MCF 10A (cell line): ENCODE data around the gene RPS19BP1. TPM values are rescaled to one million over a fixed set of nuclear protein-coding genes. Genes with fewer than 3 reads are reported as not detected.

Source experiments
- BruUV-seq: library from RNA; stranded (reverse); fragments of 400-500 nt; replicated peaks from 2 replicates; lab custom pipeline; 2021; lab: Mats Ljungman, UMichigan
- CTCF ChIA-PET: fragments of 300-600 bp; sonication (Branson Sonifier 250); formaldehyde crosslinking; extraction: SDS; loops from one replicate; lab custom pipeline; 2021; ENCODE audit warnings: antibody characterized with exemption, inconsistent platforms; lab: Yijun Ruan, JAX
- POLR2A ChIA-PET: fragments of 300-600, 350-650 bp; sonication (Branson Sonifier 250); formaldehyde crosslinking; extraction: SDS; loops from one replicate; lab custom pipeline; 2020; ENCODE audit warnings: antibody characterized with exemption, inconsistent platforms; lab: Yijun Ruan, JAX
- DNase-seq: peaks from one replicate; pipeline ENCODE4 v3.0.0-alpha.2; 2018; ENCODE audit not compliant: unreplicated experiment
- H3K27ac Mint-ChIP-seq: one replicate; pipeline ENCODE4 v1.8.0; 2022; ENCODE audit warnings: mild to moderate bottlenecking, low read depth, mixed read lengths; ENCODE audit not compliant: unreplicated experiment
- H3K27me3 Mint-ChIP-seq: one replicate; pipeline ENCODE4 v1.8.0; 2022; ENCODE audit warnings: mixed read lengths; ENCODE audit not compliant: insufficient read depth, unreplicated experiment
- H3K36me3 Mint-ChIP-seq: one replicate; pipeline ENCODE4 v1.8.0; 2022; ENCODE audit warnings: mild to moderate bottlenecking, moderate library complexity, mixed read lengths; ENCODE audit not compliant: insufficient read depth, unreplicated experiment
- H3K4me1 Mint-ChIP-seq: one replicate; pipeline ENCODE4 v1.8.0; 2022; ENCODE audit warnings: mixed read lengths; ENCODE audit not compliant: insufficient read depth, unreplicated experiment
- H3K4me3 Mint-ChIP-seq: one replicate; pipeline ENCODE4 v1.8.0; 2022; ENCODE audit warnings: mild to moderate bottlenecking, moderate library complexity, mixed read lengths; ENCODE audit not compliant: unreplicated experiment
- H3K9me3 Mint-ChIP-seq: one replicate; pipeline ENCODE4 v1.8.0; 2022; ENCODE audit warnings: mixed read lengths; ENCODE audit not compliant: unreplicated experiment
- CTCF ChIP-seq: fragments of 200-600 bp; IDR thresholded peaks from one replicate; pipeline ENCODE4 v1.8.0; 2022; ENCODE audit warnings: antibody characterized with exemption, mild to moderate bottlenecking; ENCODE audit not compliant: unreplicated experiment
- intact Hi-C: fragments of 100-400 bp; cut with micrococcal nuclease; formaldehyde crosslinking; loops from 2 replicates; pipeline ENCODE4 v1.14.1; 2022
- total RNA-seq: library from RNA; stranded (reverse); gene quantifications from 2 replicates; pipeline ENCODE4 v1.2.3, GENCODE V29; 2022

The RPS19BP1 gene
- total RNA-seq, 1 experiment from 2014 or later, result 104 TPM

- H3K27ac Mint-ChIP-seq, result peak overlapping the region; percentile 59
- no peaks in the 10 kb centered on the region for H3K9me3 Mint-ChIP-seq
- no peaks in the 10 kb centered on the region for H3K27me3 Mint-ChIP-seq
- intact Hi-C loops, result loop anchor here (2.0 kb wide), 1 partner anchor 17 kb away; the partner anchor contains the start of gene ATF4
- CTCF ChIA-PET, result interaction anchor here (1.0 kb wide), 1 partner anchor 11 kb away, joined by 4 read pairs; no protein-coding TSS in a partner anchor
- POLR2A ChIA-PET, result interaction anchor here (0.7 to 4.3 kb wide), 10 partner anchors 9 to 185 kb away, joined by 3 to 58 read pairs (median 11); partner anchors contain the start of genes ATF4, RPL3 and TAB1
- BruUV-seq, result no TSS peak
- TF ChIP-seq CTCF, result no peak
- H3K4me3 Mint-ChIP-seq, result peak overlapping the region; percentile 79
- no peak for DNase-seq
- H3K36me3 Mint-ChIP-seq, result peaks cover 47% of the 10 kb centered on the region
- peaks cover 31% of the 10 kb centered on the region for H3K4me1 Mint-ChIP-seq
Measured at GRCh38 chr22:39503630-39504029, 28.9 kb downstream of the RPS19BP1 start.

- intact Hi-C loops, result loop anchor here (2.0 kb wide), 1 partner anchor 18 kb away; the partner anchor contains the start of gene ATF4
- H3K4me1 Mint-ChIP-seq, result peaks cover 24% of the 10 kb centered on the region
- ChIA-PET CTCF (interaction anchor here (0.6 to 1.6 kb wide), 3 partner anchors 12 to 491 kb away, joined by 3 to 4 read pairs (median 3); no protein-coding TSS in a partner anchor), POLR2A (interaction anchor here (1.0 to 4.3 kb wide), 10 partner anchors 9 to 184 kb away, joined by 5 to 58 read pairs (median 12); partner anchors contain the start of genes ATF4, RPL3, RPS19BP1 and TAB1)
- no peaks in the 10 kb centered on the region for H3K9me3 Mint-ChIP-seq
- TF ChIP-seq CTCF, result no peak
- peaks cover 40% of the 10 kb centered on the region for H3K36me3 Mint-ChIP-seq
- DNase-seq, result no peak
- peak overlapping the region; percentile 79 for H3K4me3 Mint-ChIP-seq
- BruUV-seq, result TSS peak; percentile 88
- H3K27ac Mint-ChIP-seq, result peak overlapping the region; percentile 59
- H3K27me3 Mint-ChIP-seq, result no peaks in the 10 kb centered on the region
Measured at GRCh38 chr22:39502789-39503409, 29.6 kb downstream of the RPS19BP1 start.

GRCh38 chr22:39502109-39502788 is 30.3 kb downstream of the RPS19BP1 start, which contains the start of gene MIEF1:
TSS of gene MIEF1 (plus strand) at chr22:39502290. CDS start at chr22:39511295, 9,005 bp downstream.
- Mint-ChIP-seq H3K36me3 (peaks cover 34% of the 10 kb centered on the region), H3K27me3 (no peaks in the 10 kb centered on the region), H3K4me3 (peak within 1 kb of the TSS; percentile 79), H3K9me3 (no peaks in the 10 kb centered on the region), H3K27ac (peak within 1 kb of the TSS; percentile 59), H3K4me1 (peaks cover 24% of the 10 kb centered on the region)
- intact Hi-C loops, result loop anchor here (2.0 kb wide), 1 partner anchor 19 kb away; the partner anchor contains the start of gene ATF4
- peak; percentile 96 for DNase-seq
- ChIA-PET POLR2A (interaction anchor here (0.6 to 4.3 kb wide), 22 partner anchors 10 to 1040 kb away, joined by 3 to 58 read pairs (median 5); partner anchors contain the start of genes ATF4, RPL3, RPS19BP1 and TNRC6B), CTCF (interaction anchor here (0.6 to 2.0 kb wide), 7 partner anchors 8 to 492 kb away, joined by 3 to 8 read pairs (median 3); no protein-coding TSS in a partner anchor)
- TF ChIP-seq CTCF, result no peak
- no TSS peak for BruUV-seq
